WTC11 (cell line): ENCODE results near the gene NET1.

Experiments used
- E2F4 ChIP-seq: sonication (generic); formaldehyde crosslinking; IDR thresholded peaks from 2 replicates; pipeline ENCODE4 v1.8.1; 2022; ENCODE audit warnings: low read depth, mild to moderate bottlenecking, moderate library complexity, missing genetic modification reagents, borderline replicate concordance
- EMX1 ChIP-seq: fragments of 250-450 bp; sonication (Bioruptor Pico); IDR thresholded peaks from 2 replicates; pipeline ENCODE4 v1.8.0; 2021; ENCODE audit warnings: mild to moderate bottlenecking
- ESRRA ChIP-seq: sonication (generic); formaldehyde crosslinking; IDR thresholded peaks from 2 replicates; pipeline ENCODE4 v1.8.1; 2022; ENCODE audit warnings: mild to moderate bottlenecking, missing genetic modification reagents, borderline replicate concordance
- FOXJ3 ChIP-seq: sonication (generic); formaldehyde crosslinking; IDR thresholded peaks from 2 replicates; pipeline ENCODE4 v1.9.0; 2021; ENCODE audit warnings: missing genetic modification reagents, mild to moderate bottlenecking, borderline replicate concordance
- MYBL2 ChIP-seq: sonication (generic); formaldehyde crosslinking; IDR thresholded peaks from 2 replicates; pipeline ENCODE4 v1.8.1; 2023; ENCODE audit warnings: mild to moderate bottlenecking, moderate library complexity, missing genetic modification reagents
- NR1H2 ChIP-seq: sonication (generic); formaldehyde crosslinking; IDR thresholded peaks from 2 replicates; pipeline ENCODE4 v1.9.0; 2021; ENCODE audit warnings: mild to moderate bottlenecking, moderate library complexity, missing genetic modification reagents
- NR2C2 ChIP-seq: sonication (generic); formaldehyde crosslinking; IDR thresholded peaks from 2 replicates; pipeline ENCODE4 v1.8.0; 2022; ENCODE audit warnings: mild to moderate bottlenecking, missing genetic modification reagents
- NR3C1 ChIP-seq: sonication (generic); formaldehyde crosslinking; conservative IDR thresholded peaks from 2 replicates; pipeline ENCODE4 v1.8.1; 2023; ENCODE audit warnings: low read depth, mild to moderate bottlenecking, missing genetic modification reagents
- TCF7 ChIP-seq: sonication (generic); formaldehyde crosslinking; IDR thresholded peaks from 2 replicates; pipeline ENCODE4 v1.8.0; 2022; ENCODE audit warnings: mild to moderate bottlenecking, low read depth, missing genetic modification reagents, moderate library complexity
- TEAD4 ChIP-seq: sonication (generic); formaldehyde crosslinking; IDR thresholded peaks from 2 replicates; pipeline ENCODE4 v1.8.0; 2022; ENCODE audit warnings: mild to moderate bottlenecking, missing genetic modification reagents
- ZNF671 ChIP-seq: fragments of 250-450 bp; sonication (Bioruptor Pico); IDR thresholded peaks from 2 replicates; pipeline ENCODE4 v1.8.0; 2021; ENCODE audit warnings: mild to moderate bottlenecking
- TF ChIP-seq, protein P1 (sequence below): fragments of 200-600 bp; IDR thresholded peaks from 2 replicates; pipeline ENCODE4 v1.8.0; 2022; ENCODE audit warnings: antibody characterized with exemption
- TF ChIP-seq, protein P2 (sequence below): sonication (generic); formaldehyde crosslinking; IDR thresholded peaks from 2 replicates; pipeline ENCODE4 v1.8.1; 2022; ENCODE audit warnings: mild to moderate bottlenecking, missing genetic modification reagents, moderate library complexity, borderline replicate concordance

- TF ChIP-seq, protein P1, sequence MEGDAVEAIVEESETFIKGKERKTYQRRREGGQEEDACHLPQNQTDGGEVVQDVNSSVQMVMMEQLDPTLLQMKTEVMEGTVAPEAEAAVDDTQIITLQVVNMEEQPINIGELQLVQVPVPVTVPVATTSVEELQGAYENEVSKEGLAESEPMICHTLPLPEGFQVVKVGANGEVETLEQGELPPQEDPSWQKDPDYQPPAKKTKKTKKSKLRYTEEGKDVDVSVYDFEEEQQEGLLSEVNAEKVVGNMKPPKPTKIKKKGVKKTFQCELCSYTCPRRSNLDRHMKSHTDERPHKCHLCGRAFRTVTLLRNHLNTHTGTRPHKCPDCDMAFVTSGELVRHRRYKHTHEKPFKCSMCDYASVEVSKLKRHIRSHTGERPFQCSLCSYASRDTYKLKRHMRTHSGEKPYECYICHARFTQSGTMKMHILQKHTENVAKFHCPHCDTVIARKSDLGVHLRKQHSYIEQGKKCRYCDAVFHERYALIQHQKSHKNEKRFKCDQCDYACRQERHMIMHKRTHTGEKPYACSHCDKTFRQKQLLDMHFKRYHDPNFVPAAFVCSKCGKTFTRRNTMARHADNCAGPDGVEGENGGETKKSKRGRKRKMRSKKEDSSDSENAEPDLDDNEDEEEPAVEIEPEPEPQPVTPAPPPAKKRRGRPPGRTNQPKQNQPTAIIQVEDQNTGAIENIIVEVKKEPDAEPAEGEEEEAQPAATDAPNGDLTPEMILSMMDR: no peak
- TF ChIP-seq MYBL2 (CRISPR knock-in tag) (no peak), FOXJ3 (CRISPR knock-in tag) (no peak), TCF7 (CRISPR knock-in tag) (no peak), ESRRA (no peak), E2F4 (CRISPR knock-in tag) (no peak), NR2C2 (CRISPR knock-in tag) (no peak), ZNF671 (CRISPR knock-in tag) (no peak), EMX1 (CRISPR knock-in tag) (no peak), NR3C1 (CRISPR knock-in tag) (no peak), TEAD4 (CRISPR knock-in tag) (no peak), NR1H2 (CRISPR knock-in tag) (no peak)
- TF ChIP-seq, protein P2, sequence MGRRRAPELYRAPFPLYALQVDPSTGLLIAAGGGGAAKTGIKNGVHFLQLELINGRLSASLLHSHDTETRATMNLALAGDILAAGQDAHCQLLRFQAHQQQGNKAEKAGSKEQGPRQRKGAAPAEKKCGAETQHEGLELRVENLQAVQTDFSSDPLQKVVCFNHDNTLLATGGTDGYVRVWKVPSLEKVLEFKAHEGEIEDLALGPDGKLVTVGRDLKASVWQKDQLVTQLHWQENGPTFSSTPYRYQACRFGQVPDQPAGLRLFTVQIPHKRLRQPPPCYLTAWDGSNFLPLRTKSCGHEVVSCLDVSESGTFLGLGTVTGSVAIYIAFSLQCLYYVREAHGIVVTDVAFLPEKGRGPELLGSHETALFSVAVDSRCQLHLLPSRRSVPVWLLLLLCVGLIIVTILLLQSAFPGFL (CRISPR knock-in tag): no peak
These were observed 36.1 kb downstream of the NET1 start for GRCh38 chr10:5448333-5449001.
